ENCODE results near the gene XAB2.

The XAB2 gene

DNA sequence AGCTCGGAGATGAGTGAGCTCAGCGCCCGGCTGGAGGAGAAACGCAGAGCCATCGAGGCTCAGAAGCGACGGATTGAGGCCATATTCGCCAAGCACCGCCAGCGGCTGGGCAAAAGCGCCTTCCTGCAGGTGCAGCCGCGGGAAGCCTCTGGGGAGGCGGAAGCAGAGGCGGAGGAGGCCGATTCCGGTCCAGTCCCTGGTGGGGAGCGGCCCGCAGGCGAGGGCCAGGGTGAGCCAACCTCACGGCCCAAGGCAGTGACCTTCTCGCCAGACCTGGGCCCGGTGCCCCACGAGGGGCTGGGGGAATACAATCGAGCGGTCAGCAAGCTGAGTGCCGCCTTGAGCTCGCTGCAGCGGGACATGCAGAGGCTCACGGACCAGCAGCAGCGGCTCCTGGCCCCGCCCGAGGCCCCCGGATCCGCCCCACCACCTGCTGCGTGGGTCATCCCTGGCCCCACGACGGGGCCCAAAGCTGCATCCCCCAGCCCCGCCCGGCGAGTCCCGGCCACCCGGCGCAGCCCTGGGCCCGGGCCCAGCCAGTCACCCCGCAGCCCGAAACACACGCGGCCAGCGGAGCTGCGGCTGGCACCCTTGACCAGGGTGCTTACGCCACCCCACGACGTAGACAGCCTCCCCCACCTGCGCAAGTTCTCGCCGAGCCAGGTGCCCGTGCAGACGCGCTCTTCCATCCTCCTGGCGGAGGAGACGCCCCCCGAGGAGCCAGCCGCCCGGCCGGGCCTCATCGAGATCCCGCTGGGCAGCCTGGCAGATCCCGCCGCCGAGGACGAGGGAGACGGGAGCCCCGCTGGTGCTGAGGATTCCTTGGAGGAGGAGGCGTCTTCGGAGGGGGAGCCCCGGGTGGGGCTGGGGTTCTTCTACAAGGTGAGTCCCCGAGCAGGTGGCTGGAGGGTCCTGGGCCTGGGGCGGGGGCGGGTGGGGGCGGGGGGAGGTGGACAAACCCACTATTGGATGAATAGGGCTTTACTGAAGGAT is 16.8 kb downstream of the XAB2 start:
- DNase-seq (ENCODE audit: low read depth in 3 of 3) = no peak

DNA sequence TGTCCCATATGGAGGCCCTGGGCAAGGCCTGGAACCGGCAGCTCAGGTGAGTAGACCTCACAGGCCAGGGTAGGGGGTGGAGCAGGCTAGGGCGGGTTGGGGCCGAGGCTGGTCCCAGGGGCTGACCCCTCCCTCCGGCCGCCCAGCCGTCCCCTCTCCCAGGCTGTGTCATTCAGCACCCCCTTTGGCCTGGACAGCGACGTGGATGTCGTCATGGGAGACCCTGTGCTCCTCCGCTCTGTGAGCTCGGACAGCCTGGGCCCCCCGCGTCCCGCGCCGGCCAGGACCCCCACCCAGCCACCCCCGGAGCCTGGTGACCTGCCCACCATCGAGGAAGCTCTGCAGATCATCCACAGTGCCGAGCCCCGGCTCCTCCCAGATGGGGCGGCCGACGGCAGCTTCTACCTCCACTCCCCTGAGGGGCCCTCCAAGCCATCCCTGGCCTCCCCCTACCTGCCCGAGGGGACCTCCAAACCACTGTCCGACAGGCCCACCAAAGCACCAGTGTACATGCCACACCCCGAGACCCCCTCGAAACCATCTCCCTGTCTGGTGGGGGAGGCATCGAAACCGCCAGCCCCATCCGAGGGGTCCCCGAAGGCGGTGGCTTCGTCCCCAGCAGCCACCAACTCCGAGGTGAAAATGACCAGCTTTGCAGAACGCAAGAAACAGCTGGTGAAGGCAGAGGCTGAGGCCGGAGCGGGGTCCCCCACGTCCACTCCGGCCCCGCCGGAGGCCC is 17.6 kb downstream of the XAB2 start:
- no peak for DNase-seq (ENCODE audit: low read depth in 3 of 3)

- no peak for DNase-seq (ENCODE audit: low read depth in 3 of 3)
These were observed 18.7 kb downstream of the XAB2 start for GRCh38 chr19:7610491-7611240.

- DNase-seq (ENCODE audit: low read depth in 3 of 3) = no peak
These were observed 21.3 kb downstream of the XAB2 start for GRCh38 chr19:7607874-7608560.

DNA sequence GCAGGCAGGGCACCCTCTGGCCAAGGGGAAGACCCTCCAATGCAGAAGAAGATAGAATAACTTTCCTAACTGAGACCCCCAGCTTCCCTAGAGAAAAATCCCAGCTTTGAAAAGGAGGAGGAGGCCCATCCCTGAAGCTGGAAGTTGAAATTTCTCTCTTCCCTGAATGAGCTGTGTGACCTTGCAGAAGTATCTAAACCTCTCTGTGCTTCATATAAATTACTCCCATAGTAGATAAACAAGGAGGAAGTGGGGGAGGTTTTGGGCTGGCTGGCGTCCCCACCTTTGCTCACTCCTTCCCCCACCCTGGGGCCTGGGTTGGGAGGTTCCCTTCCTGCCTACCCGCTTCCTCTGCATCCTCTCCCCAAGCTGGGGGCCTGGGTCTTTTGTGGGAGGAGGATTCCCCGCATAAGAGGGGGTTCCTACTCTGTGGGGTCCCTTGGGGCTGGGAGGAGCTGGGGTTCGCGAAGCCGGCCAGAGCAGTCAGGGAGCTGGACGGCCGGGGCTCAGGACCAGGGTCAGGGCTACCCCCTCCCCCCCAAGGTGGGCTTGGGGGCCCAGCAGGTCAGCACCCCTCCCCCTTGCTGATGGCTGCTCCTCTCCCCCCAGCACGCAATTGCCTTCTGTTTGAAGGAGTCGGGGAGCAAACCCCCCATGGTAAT is 22.0 kb downstream of the XAB2 start:
- no peak for DNase-seq (ENCODE audit: low read depth in 3 of 3)

DNA sequence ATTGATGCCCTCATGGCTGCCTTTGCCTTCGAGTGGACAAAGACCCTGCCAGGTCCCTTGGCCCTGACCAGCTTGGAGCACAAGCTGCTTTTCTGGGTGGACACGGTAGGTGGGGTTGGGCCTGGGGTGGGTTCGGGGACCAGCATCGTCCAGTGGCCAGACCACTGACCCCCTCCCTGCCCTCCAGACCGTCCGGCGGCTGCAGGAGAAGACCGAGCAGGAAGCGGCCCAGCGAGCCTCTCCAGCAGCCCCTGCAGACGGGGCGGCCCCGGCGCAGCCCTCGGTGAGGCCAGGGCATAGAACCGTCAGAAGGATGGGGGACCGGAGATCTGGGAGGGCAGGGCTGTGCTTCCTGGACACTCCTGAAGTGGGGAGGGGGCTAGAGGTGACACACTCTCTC is 23.1 kb downstream of the XAB2 start:
- DNase-seq (ENCODE audit: low read depth in 3 of 3) = no peak

GRCh38 chr19:7605490-7606222 is 23.7 kb downstream of the XAB2 start:
- peak in 1 of 3 experiments; percentile 49 for DNase-seq (ENCODE audit: low read depth in 3 of 3)

GRCh38 chr19:7603919-7604318 is 25.4 kb downstream of the XAB2 start:
- DNase-seq (ENCODE audit: low read depth in 3 of 3) = no peak

GRCh38 chr19:7602935-7603497 is 26.3 kb downstream of the XAB2 start:
- DNase-seq (ENCODE audit: low read depth in 3 of 3) = no peak

GRCh38 chr19:7602240-7602934 is 27.0 kb downstream of the XAB2 start:
- no peak for DNase-seq (ENCODE audit: low read depth in 3 of 3)

DNA sequence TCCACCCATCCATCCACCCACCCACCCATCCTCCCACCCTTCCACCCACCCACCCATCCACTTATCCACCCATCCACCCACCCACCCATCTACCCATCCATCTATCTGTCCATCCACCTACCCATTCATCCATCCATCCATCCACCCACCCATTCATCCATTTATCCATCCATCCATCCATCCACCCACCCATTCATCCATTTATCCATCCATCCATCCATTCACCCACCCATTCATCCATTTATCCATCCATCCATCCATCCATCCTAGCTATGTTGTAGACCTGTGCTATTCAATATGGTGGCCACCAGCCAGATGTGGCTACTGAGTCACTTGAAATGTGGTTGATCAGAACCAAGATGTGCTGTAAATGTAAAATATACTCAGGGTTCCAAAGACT is 28.6 kb downstream of the XAB2 start:
- no peak for DNase-seq (ENCODE audit: low read depth in 3 of 3)

- no peak for DNase-seq (ENCODE audit: low read depth in 3 of 3)
These were observed 31.2 kb downstream of the XAB2 start for GRCh38 chr19:7598180-7598579.

DNA sequence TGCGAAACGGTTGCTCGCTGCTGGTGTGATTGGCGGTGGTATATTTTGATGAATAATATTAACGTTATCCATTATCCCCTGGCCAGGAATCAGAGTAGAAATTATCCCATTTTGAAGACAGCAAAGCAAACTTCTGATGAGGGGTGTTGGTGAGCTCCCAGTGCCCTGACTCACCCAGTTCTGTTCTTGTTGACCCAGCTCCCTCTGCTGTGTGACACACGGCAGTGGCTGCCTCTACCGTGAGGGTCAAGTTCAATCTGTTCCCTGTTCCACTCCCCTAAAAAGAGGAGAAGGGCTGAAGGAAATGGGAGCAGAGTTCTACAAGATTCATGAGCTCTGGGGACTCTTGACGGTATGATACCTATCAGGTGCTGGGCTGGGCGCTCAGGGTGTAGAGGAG is 31.7 kb downstream of the XAB2 start:
- DNase-seq (ENCODE audit: low read depth in 3 of 3) = no peak

- no peak for DNase-seq (ENCODE audit: low read depth in 3 of 3)
These were observed 33.0 kb downstream of the XAB2 start for GRCh38 chr19:7596211-7596937.

GRCh38 chr19:7595466-7596133 is 33.7 kb downstream of the XAB2 start, which contains the start of gene CAMSAP3:
CAMSAP3 (plus strand) TSS chr19:7595863; CDS start chr19:7596003, 140 bp downstream.
- peak in 1 of 3 experiments; percentile 42 for DNase-seq (ENCODE audit: low read depth in 3 of 3)

GRCh38 chr19:7590256-7590655 is 39.1 kb downstream of the XAB2 start:
- DNase-seq (ENCODE audit: low read depth in 3 of 3) = no peak

GRCh38 chr19:7589822-7590221 is 39.5 kb downstream of the XAB2 start:
- no peak for DNase-seq (ENCODE audit: low read depth in 3 of 3)

- no peak for DNase-seq (ENCODE audit: low read depth in 3 of 3)
These were observed 46.9 kb downstream of the XAB2 start for GRCh38 chr19:7582446-7582845.

Measured in stimulated activated CD4-positive, alpha-beta T cell treated with anti-CD3 and anti-CD28 coated beads, TNF-alpha, amount 100 ng/mL, for 24 hours (primary cell).